HL-60 (cell line): ENCODE results near the gene GUCY1A2.

Experiments
- CTCF ChIP-seq: IDR thresholded peaks from one replicate; pipeline ENCODE4 v1.5.1; 2011; ENCODE audit warnings: low read length, control low read depth, inconsistent platforms; ENCODE audit not compliant: insufficient read depth
- GABPA ChIP-seq: IDR thresholded peaks from 2 replicates; pipeline ENCODE4 v1.6.1; 2012; ENCODE audit warnings: low read depth
- REST ChIP-seq: IDR thresholded peaks from 2 replicates; pipeline ENCODE4 v1.6.1; 2012; ENCODE audit warnings: low read depth; ENCODE audit not compliant: insufficient replicate concordance
- SPI1 ChIP-seq: IDR thresholded peaks from 2 replicates; pipeline ENCODE4 v1.6.1; 2012; ENCODE audit warnings: low read depth, mild to moderate bottlenecking, borderline replicate concordance

GRCh38 chr11:106959386-106959785, 58.9 kb downstream of the GUCY1A2 start:
- TF ChIP-seq CTCF, result no peak
- TF ChIP-seq GABPA, result no peak
- no peak for TF ChIP-seq REST
- no peak for TF ChIP-seq SPI1
